Thymus (tissue), 14 donors: ENCODE data around the gene C5. TPM values are rescaled to one million over a fixed set of nuclear protein-coding genes. Genes with fewer than 3 reads are reported as not detected.
A peak's percentile ranks its signal among the peaks of the same experiment; 100 is the strongest.
"Not testable (repeated sequence)": the region's sequence is repeated elsewhere in the genome, so short reads cannot be mapped to it uniquely, and the experiment has no call there.

ENCODE experiments used
- DNase-seq, 9 donors: peaks; one replicate each; pipeline ENCODE4 v3.0.0-alpha.2; 2013; ENCODE audit warnings: low spot score in 9 of 9, low read depth in 6 of 9, missing footprints in 1 of 9
- H3K27ac ChIP-seq, 2 donors: one replicate each; pipeline ENCODE4 v1.5.1; 2013; ENCODE audit warnings: control low read depth in 1 of 2, low read depth in 1 of 2, low read length in 1 of 2, mild to moderate bottlenecking in 1 of 2, moderate library complexity in 1 of 2
- H3K27me3 ChIP-seq, 2 donors: one replicate each; pipeline ENCODE4 v1.5.1; 2013; ENCODE audit warnings: low read length in 1 of 2; ENCODE audit not compliant: control insufficient read depth in 2 of 2, insufficient read depth in 1 of 2
- H3K36me3 ChIP-seq, 2 donors: one replicate each; pipeline ENCODE4 v1.5.1; 2013; ENCODE audit warnings: low read length in 1 of 2, mild to moderate bottlenecking in 1 of 2, moderate library complexity in 1 of 2; ENCODE audit not compliant: control insufficient read depth in 2 of 2, insufficient read depth in 2 of 2
- H3K4me1 ChIP-seq, 2 donors: one replicate each; pipeline ENCODE4 v1.5.1; 2013; ENCODE audit warnings: low read length in 2 of 2; ENCODE audit not compliant: control insufficient read depth in 2 of 2, insufficient read depth in 2 of 2
- H3K4me3 ChIP-seq, 2 donors: one replicate each; pipeline ENCODE4 v1.5.1; 2013; ENCODE audit warnings: low read length in 2 of 2, control low read depth in 1 of 2, mild to moderate bottlenecking in 1 of 2
- H3K9me3 ChIP-seq, 2 donors: one replicate each; pipeline ENCODE4 v1.5.1; 2013; ENCODE audit warnings: low read length in 1 of 2, mild to moderate bottlenecking in 1 of 2; ENCODE audit not compliant: control insufficient read depth in 2 of 2, insufficient read depth in 1 of 2
- WGBS: extraction: QIAGEN DNeasy Blood & Tissue Kit; methylation state at CpG from one replicate; pipeline ENCODE4 v1.1.7; 2013; 5-methylcytosine and 5-hydroxymethylcytosine counted together
- long read RNA-seq, 10 donors: transcript quantifications; one replicate each; lab custom pipeline, GENCODE V29; 2026
- polyA plus RNA-seq: library from polyadenylated mRNA; stranded (reverse); fragments of 200-250 nt; gene quantifications from one replicate; pipeline ENCODE4 v1.2.3, GENCODE V29; 2013
- total RNA-seq: library from RNA; stranded (reverse); fragments of 120-200 nt; gene quantifications from one replicate; pipeline ENCODE4 v1.2.4, GENCODE V29; 2013
- donor health status: healthy.

C5 gene
- total RNA-seq (2.4 TPM), polyA plus RNA-seq (2.4 TPM)
- long read RNA-seq, donor 1, result 0 reads
- long read RNA-seq, donor 2, result 0 reads
- long read RNA-seq, donor 3, result 0 reads
- long read RNA-seq, donor 4, result 0 reads
- long read RNA-seq, donor 5, result 0 reads
- long read RNA-seq, donor 6, result 0 reads
- long read RNA-seq, donor 7, partial matches to known transcripts, result 65 of 65 reads
- long read RNA-seq, donor 7, other reads (novel, unspliced or antisense), result 0 of 65 reads
- long read RNA-seq, donor 8, result 0 reads
- long read RNA-seq, donor 9, partial matches to known transcripts, result 37 of 37 reads
- long read RNA-seq, donor 9, other reads (novel, unspliced or antisense), result 0 of 37 reads
- long read RNA-seq, donor 10, result 0 reads

GRCh38 chr9:121050128-121050988, at the start of gene C5:
C5 (minus strand) TSS chr9:121050275; CDS start chr9:121050246, 29 bp downstream.
- Histone ChIP-seq H3K27ac (no peak within 1 kb of the TSS), H3K36me3 (no peaks in the 10 kb centered on the region), H3K9me3 (no peaks in the 10 kb centered on the region), H3K27me3 (no peaks in the 10 kb centered on the region), H3K4me1 (no peaks in the 10 kb centered on the region), H3K4me3 (no peak within 1 kb of the TSS)
- DNase-seq, result no peak
- 99% methylated on average over 6 of the region's 6 CpGs for WGBS

GRCh38 chr9:121098567-121099198, 48.6 kb upstream of the C5 start:
- 89% methylated on average over 5 of the region's 5 CpGs for WGBS

GRCh38 chr9:121095057-121095456, 45.0 kb upstream of the C5 start:
- no peak for DNase-seq
- no peak overlapping the region for H3K4me3 ChIP-seq
- H3K27ac ChIP-seq, result no peak overlapping the region
- peaks cover 34 to 52% of the 10 kb centered on the region in 2 donors for H3K36me3 ChIP-seq
- no peaks in the 10 kb centered on the region for H3K27me3 ChIP-seq
- H3K9me3 ChIP-seq, result no peaks in the 10 kb centered on the region
- no peaks in the 10 kb centered on the region for H3K4me1 ChIP-seq

More at GRCh38 chr9:121098567-121099198, 48.6 kb upstream of the C5 start:
- no peak overlapping the region for H3K4me3 ChIP-seq
- H3K27ac ChIP-seq, result no peak overlapping the region
- H3K9me3 ChIP-seq, result no peaks in the 10 kb centered on the region
- no peaks in the 10 kb centered on the region for H3K4me1 ChIP-seq
- H3K27me3 ChIP-seq, result no peaks in the 10 kb centered on the region
- H3K36me3 ChIP-seq, result peaks cover 24 to 33% of the 10 kb centered on the region in 2 donors
- DNase-seq, result no peak

GRCh38 chr9:121090743-121091142, 40.7 kb upstream of the C5 start:
- H3K36me3 ChIP-seq, result peaks cover 23 to 39% of the 10 kb centered on the region in 2 donors
- 96% methylated on average over 6 of the region's 6 CpGs for WGBS
- not testable (repeated sequence) for DNase-seq, H3K4me1 ChIP-seq, H3K9me3 ChIP-seq, H3K4me3 ChIP-seq, H3K27ac ChIP-seq, H3K27me3 ChIP-seq

GRCh38 chr9:121088576-121088975, 38.5 kb upstream of the C5 start:
- H3K4me3 ChIP-seq, result no peak overlapping the region
- H3K4me1 ChIP-seq, result no peaks in the 10 kb centered on the region
- 21% methylated on average over 3 of the region's 3 CpGs for WGBS
- DNase-seq, result no peak
- H3K27ac ChIP-seq, result no peak overlapping the region
- peaks cover 13 to 31% of the 10 kb centered on the region in 2 donors for H3K36me3 ChIP-seq
- no peaks in the 10 kb centered on the region for H3K27me3 ChIP-seq
- H3K9me3 ChIP-seq, result no peaks in the 10 kb centered on the region

GRCh38 chr9:121085661-121086060, 35.6 kb upstream of the C5 start:
- Histone ChIP-seq H3K27me3 (no peaks in the 10 kb centered on the region), H3K4me1 (no peaks in the 10 kb centered on the region), H3K36me3 (peaks cover 20 to 37% of the 10 kb centered on the region in 2 donors), H3K27ac (no peak overlapping the region), H3K4me3 (no peak overlapping the region), H3K9me3 (no peaks in the 10 kb centered on the region)
- 99% methylated on average over 1 of the region's 1 CpG for WGBS
- DNase-seq, result no peak

GRCh38 chr9:121082075-121082474, 32.0 kb upstream of the C5 start:
- no peaks in the 10 kb centered on the region for H3K9me3 ChIP-seq
- no peak overlapping the region for H3K27ac ChIP-seq
- H3K4me1 ChIP-seq, result no peaks in the 10 kb centered on the region
- peaks cover 19 to 41% of the 10 kb centered on the region in 2 donors for H3K36me3 ChIP-seq
- WGBS, result 87% methylated on average over 1 of the region's 1 CpG
- no peak overlapping the region for H3K4me3 ChIP-seq
- H3K27me3 ChIP-seq, result no peaks in the 10 kb centered on the region
- no peak for DNase-seq

GRCh38 chr9:121075251-121076036, 25.4 kb upstream of the C5 start:
- DNase-seq, result peak in 8 of 9 donors; percentile 33 to 73 (median 39)
- Histone ChIP-seq H3K4me1 (peaks cover 8 to 27% of the 10 kb centered on the region in 2 donors), H3K4me3 (peak overlapping the region; percentile 80 to 98), H3K27me3 (no peaks in the 10 kb centered on the region), H3K9me3 (no peaks in the 10 kb centered on the region), H3K27ac (peak overlapping the region; percentile 73 to 92), H3K36me3 (peaks cover 3 to 11% of the 10 kb centered on the region in 2 donors)
- WGBS, result 6% methylated on average over 19 of the region's 19 CpGs
